LNCaP clone FGC (cell line): ENCODE data around the gene SLC2A4RG.

Experiments used
- DNase-seq: peaks from one replicate; pipeline ENCODE4 v3.0.0-alpha.2; 2011; ENCODE audit warnings: low read depth
- H3K4me3 ChIP-seq: 2 replicates; pipeline ENCODE4 v1.5.1; 2011; ENCODE audit warnings: mild to moderate bottlenecking, low read depth, low read length, control low read depth
- CTCF ChIP-seq: IDR thresholded peaks from 2 replicates; pipeline ENCODE4 v1.5.1; 2012; ENCODE audit warnings: mild to moderate bottlenecking; ENCODE audit not compliant: control insufficient read depth, insufficient read depth; ENCODE audit errors: extremely low read depth

SLC2A4RG gene

GRCh38 chr20:63777614-63778013 is 38.0 kb downstream of the SLC2A4RG start:
- no peak for TF ChIP-seq CTCF
- H3K4me3 ChIP-seq: no peak overlapping the region
- DNase-seq: no peak

GRCh38 chr20:63778034-63778752 is 38.6 kb downstream of the SLC2A4RG start:
- no peak for DNase-seq
- no peak overlapping the region for H3K4me3 ChIP-seq
- TF ChIP-seq CTCF: no peak

- DNase-seq: no peak
- TF ChIP-seq CTCF: no peak
These were observed 39.3 kb downstream of the SLC2A4RG start for GRCh38 chr20:63778857-63779256.

GRCh38 chr20:63781181-63781580 is 41.6 kb downstream of the SLC2A4RG start:
- no peak overlapping the region for H3K4me3 ChIP-seq
- DNase-seq: no peak
- TF ChIP-seq CTCF: no peak

More at GRCh38 chr20:63778857-63779256, 39.3 kb downstream of the SLC2A4RG start:
- no peak overlapping the region for H3K4me3 ChIP-seq

GRCh38 chr20:63782051-63782471 is 42.5 kb downstream of the SLC2A4RG start:
- DNase-seq: no peak
- H3K4me3 ChIP-seq: no peak overlapping the region
- no peak for TF ChIP-seq CTCF

- no peak for TF ChIP-seq CTCF
- no peak for DNase-seq
These were observed 43.0 kb downstream of the SLC2A4RG start for GRCh38 chr20:63782521-63782971.

GRCh38 chr20:63783970-63784369 is 44.4 kb downstream of the SLC2A4RG start:
- H3K4me3 ChIP-seq: no peak overlapping the region
- TF ChIP-seq CTCF: no peak
- DNase-seq: no peak

More at GRCh38 chr20:63782521-63782971, 43.0 kb downstream of the SLC2A4RG start:
- no peak overlapping the region for H3K4me3 ChIP-seq
